ENCODE measurements around the gene CHN2.

GRCh38 chr7:29275018-29275318, 80.4 kb downstream of the CHN2 start:
- TF ChIP-seq TAF1 (IDR thresholded peaks at IDR 0.05; ENCODE audit: borderline replicate concordance, low read depth, low read length) (no peak), POLR2A (IDR thresholded peaks at IDR 0.05; ENCODE audit: low read depth, low read length) (no peak), POLR2AphosphoS5 (IDR thresholded peaks at IDR 0.05; ENCODE audit: low read depth, low read length) (no peak)

Measured in GM12892 (cell line).